C4-2B (cell line): ENCODE measurements around the gene UBALD2.

Source experiments
- ZFX ChIP-seq: fragments of 450-650 bp; IDR thresholded peaks from 2 replicates; pipeline ENCODE4 v1.6.1; 2017
- TF ChIP-seq, protein P1 (sequence below): fragments of 450-650 bp; conservative IDR thresholded peaks from 2 replicates; pipeline ENCODE4 v1.5.1; 2017; ENCODE audit warnings: mild to moderate bottlenecking

DNA sequence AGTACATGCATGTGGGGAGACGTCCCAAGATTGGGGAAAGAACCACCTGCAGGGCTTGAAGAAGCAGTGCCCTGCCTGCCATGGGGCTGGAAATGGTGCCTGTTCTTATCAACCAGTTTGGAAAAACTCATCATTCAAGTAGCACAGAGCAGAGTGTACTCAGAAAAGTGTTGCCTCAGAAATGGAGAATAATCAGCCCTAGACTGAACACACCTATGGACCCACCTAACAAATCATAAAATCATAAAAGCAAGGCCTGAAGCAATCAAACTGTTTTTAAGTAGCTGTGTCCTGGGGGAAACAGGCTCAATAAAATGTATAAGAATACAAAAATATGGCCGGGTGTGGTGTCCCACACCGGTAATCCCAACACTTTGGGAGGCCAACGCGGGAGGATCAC lies 31.7 kb downstream of the UBALD2 start:
- TF ChIP-seq, protein P1, sequence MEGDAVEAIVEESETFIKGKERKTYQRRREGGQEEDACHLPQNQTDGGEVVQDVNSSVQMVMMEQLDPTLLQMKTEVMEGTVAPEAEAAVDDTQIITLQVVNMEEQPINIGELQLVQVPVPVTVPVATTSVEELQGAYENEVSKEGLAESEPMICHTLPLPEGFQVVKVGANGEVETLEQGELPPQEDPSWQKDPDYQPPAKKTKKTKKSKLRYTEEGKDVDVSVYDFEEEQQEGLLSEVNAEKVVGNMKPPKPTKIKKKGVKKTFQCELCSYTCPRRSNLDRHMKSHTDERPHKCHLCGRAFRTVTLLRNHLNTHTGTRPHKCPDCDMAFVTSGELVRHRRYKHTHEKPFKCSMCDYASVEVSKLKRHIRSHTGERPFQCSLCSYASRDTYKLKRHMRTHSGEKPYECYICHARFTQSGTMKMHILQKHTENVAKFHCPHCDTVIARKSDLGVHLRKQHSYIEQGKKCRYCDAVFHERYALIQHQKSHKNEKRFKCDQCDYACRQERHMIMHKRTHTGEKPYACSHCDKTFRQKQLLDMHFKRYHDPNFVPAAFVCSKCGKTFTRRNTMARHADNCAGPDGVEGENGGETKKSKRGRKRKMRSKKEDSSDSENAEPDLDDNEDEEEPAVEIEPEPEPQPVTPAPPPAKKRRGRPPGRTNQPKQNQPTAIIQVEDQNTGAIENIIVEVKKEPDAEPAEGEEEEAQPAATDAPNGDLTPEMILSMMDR: no peak
- TF ChIP-seq ZFX: no peak
